Neural cell (in vitro differentiated cells): ENCODE data around the gene ARHGAP4.

ENCODE experiments used
- CTCF ChIP-seq: fragments of 450-650 bp; IDR thresholded peaks from 2 replicates; pipeline ENCODE4 v1.5.1; 2014; ENCODE audit warnings: antibody characterized with exemption, mild to moderate bottlenecking, moderate library complexity; ENCODE audit not compliant: poor library complexity, severe bottlenecking
- EZH2 ChIP-seq: fragments of 200-600, 300-800 bp; shearing (Covaris generic), sonication (generic); IDR thresholded peaks from 2 replicates; pipeline ENCODE4 v1.6.1; 2014; ENCODE audit warnings: antibody characterized with exemption, low read length, borderline replicate concordance, mild to moderate bottlenecking; ENCODE audit not compliant: insufficient read depth, poor library complexity, severe bottlenecking
- POLR2AphosphoS5 ChIP-seq: IDR thresholded peaks from 2 replicates; pipeline ENCODE4 v1.6.1; 2012
- REST ChIP-seq: IDR thresholded peaks from 2 replicates; pipeline ENCODE4 v1.6.1; 2012; ENCODE audit warnings: borderline replicate concordance
- TAF1 ChIP-seq: IDR thresholded peaks from 2 replicates; pipeline ENCODE4 v1.6.1; 2012; ENCODE audit warnings: low read depth

DNA sequence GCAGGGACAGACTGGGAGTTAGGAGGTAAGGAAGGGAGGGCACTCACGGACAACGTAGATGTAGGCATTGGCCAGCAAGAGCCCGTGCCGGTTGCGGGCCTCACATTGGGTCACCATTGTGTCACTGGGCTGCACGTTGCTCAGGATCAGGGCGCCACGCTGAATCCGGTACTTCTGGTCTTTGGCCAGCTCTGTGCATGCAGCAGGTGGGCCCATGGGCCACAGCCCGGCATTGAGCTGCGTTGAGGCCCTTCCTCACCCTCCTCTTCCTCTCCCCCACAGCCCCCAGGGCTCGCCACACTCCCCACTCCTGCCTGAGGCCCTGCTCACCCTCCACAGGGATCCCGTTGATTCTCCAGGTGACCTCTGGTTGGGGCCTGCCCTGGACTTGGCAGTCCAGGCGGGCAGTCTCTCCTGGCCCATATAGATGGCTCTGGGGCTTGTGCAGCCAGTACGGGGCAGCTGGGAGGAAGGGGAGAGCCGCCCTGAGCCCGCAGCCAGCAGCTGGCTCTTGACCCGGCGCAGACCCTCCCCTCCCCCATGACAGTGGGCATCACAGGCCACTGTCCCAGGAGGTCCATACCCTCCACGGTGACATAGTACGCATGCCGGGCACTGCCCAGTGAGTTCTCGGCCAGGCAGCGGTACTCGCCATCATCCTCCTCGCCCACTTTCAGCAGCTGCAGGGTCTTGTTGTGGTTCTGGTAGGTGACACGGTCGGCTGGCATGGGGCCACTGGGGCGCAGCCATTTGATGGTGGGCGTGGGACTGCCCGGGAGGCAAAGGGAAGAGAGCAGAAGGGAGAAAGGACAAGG lies 56.4 kb downstream of the ARHGAP4 start:
- TF ChIP-seq CTCF: no peak
- no peak for TF ChIP-seq TAF1
- no peak for TF ChIP-seq REST
- no peak for TF ChIP-seq POLR2AphosphoS5
- TF ChIP-seq EZH2: no peak
